Hypothalamus (tissue), 51 donors: ENCODE data around the gene FAM184A.
"Not testable (repeated sequence)": the region's sequence is repeated elsewhere in the genome, so short reads cannot be mapped to it uniquely, and the experiment has no call there.

Source experiments
- DNase-seq, 51 donors: peaks; one replicate each; lab custom pipeline; 2025; lab: John Stamatoyannopoulos, UW

FAM184A gene, protein sequence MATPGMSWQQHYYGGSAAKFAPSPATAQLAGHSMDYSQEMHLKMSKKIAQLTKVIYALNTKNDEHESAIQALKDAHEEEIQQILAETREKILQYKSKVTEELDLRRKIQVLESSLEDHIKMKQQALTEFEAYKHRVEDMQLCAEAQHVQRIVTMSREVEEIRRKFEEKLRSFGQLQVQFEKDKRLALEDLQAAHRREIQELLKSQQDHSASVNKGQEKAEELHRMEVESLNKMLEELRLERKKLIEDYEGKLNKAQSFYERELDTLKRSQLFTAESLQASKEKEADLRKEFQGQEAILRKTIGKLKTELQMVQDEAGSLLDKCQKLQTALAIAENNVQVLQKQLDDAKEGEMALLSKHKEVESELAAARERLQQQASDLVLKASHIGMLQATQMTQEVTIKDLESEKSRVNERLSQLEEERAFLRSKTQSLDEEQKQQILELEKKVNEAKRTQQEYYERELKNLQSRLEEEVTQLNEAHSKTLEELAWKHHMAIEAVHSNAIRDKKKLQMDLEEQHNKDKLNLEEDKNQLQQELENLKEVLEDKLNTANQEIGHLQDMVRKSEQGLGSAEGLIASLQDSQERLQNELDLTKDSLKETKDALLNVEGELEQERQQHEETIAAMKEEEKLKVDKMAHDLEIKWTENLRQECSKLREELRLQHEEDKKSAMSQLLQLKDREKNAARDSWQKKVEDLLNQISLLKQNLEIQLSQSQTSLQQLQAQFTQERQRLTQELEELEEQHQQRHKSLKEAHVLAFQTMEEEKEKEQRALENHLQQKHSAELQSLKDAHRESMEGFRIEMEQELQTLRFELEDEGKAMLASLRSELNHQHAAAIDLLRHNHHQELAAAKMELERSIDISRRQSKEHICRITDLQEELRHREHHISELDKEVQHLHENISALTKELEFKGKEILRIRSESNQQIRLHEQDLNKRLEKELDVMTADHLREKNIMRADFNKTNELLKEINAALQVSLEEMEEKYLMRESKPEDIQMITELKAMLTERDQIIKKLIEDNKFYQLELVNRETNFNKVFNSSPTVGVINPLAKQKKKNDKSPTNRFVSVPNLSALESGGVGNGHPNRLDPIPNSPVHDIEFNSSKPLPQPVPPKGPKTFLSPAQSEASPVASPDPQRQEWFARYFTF

DNA sequence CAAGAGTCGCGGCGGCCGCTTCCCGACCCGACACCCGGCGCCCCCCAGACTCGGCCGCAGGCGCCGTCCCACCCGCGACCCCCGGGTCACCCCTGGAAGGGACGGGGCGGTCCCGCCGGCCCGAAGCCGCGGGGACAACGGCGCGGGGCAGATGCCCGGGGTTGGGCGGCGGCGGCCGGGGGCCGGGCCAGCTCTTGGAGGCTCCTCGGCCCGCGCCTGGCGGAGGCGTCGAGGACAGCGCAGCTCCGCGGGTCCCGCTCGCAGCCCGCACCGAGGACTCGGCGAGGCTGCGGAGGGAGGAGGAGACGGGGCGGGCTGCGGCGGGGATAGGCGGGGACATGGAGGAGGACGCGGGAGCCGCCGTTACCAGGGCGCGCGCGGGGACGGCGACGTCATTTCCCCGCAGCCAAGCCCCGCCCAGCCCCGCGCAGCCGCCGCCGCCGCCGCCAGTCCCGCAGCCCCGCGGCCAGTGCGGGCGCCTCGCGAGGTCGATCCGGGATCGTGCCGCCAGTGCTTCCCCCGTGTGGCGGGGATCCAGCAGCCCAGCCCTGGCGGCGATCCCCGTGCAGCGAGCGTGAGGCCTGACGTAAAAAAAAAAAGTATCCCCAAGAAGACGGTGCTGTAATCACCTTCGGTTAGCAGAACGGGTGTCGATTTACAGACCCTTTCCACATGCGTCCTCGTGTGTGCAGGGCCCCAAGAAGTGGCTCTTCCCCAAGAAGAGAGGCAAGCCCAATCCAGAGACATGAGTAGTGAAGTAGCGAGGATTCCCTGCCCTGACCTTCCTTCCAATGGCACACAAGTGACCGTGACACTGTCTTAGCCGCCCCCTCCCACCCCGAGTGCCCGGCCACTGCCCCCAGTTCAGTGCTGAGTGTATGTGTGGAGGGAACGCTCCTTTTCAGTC, at the start of gene FAM184A:
TSS of gene FAM184A (minus strand) at position 289 of the 907 bp plus-strand sequence. CDS start 365 bp downstream, outside the sequence.
- DNase-seq, result peak in 49 of 51 donors; percentile 10 to 82 (median 55)

DNA sequence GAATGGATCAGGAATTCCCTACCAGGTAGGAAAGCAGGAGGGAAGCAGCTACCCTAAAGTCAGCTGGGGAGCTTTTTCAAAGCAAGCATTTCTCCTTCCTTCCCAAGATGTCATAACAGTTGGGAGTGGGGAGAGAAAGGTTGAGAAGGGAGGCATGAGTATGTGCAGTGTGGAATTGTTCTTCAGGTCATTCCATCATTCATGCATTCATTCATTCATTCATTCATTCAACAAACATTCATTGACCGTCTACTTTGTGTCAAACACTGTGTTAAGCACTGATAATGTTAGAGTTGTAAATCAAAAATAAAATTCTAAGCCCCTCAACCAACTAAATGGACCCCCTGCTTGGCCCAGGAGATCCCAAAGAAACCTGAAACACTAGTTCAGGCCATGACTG, 49.2 kb upstream of the FAM184A start:
- DNase-seq, result no peak

DNA sequence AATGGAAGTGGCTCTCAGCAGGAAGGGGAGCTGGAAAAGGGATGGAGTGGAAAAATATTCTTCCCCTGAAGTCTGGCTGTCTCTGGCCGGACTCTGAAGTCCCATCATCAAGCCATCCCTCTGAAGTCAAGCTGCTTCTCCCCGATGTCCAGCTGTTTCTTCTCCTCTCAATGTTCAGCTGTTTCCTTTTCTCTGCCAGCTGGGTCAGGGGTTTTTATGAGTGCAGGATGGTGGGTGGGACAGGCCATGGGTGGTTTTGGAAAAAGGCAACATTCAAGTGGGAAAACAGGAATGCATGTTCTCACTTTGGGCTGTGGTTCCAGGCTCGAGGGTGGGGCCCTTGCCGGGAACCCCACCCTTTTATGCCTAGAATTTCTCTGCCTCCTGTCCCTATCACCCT, 48.4 kb upstream of the FAM184A start:
- DNase-seq, result no peak

DNA sequence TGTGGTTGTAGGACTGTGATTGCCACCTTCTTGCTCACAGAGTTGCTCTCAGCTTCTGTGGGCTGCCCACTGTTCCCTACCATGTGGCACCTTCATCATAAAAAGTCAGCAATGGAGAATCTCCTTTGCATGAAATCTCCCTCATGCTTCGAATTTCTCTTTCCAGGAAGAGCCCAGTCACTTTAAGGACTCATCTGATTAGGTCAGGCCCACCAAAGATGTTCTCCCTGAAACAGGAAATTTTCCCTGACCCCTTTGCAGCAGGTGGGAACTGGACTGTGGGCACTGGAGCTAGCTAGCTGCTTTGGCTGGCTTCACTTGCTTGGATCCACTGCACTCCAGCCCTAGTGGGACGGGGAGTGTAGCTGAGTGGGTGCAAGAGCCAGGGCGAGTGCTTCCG, 47.7 kb upstream of the FAM184A start:
- no peak for DNase-seq

DNA sequence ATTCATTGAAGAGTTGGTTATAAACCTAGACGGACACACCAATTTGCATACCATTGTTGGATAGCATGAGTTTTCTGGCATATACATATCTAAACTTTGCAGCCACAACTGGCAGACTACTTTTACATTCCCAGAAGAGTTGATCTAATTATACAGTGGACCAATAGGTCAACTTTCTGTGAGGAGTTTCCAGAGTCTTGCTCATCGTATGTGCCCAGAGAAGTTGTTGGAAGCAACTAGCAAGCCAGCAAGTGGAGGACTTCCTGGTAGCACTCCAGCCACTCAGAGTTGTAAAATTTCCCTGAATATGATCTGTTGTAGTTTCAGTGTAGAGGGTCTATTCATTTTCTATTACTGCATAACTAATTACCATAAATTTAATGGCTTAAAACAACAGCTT, 47.1 kb upstream of the FAM184A start:
- no peak for DNase-seq

DNA sequence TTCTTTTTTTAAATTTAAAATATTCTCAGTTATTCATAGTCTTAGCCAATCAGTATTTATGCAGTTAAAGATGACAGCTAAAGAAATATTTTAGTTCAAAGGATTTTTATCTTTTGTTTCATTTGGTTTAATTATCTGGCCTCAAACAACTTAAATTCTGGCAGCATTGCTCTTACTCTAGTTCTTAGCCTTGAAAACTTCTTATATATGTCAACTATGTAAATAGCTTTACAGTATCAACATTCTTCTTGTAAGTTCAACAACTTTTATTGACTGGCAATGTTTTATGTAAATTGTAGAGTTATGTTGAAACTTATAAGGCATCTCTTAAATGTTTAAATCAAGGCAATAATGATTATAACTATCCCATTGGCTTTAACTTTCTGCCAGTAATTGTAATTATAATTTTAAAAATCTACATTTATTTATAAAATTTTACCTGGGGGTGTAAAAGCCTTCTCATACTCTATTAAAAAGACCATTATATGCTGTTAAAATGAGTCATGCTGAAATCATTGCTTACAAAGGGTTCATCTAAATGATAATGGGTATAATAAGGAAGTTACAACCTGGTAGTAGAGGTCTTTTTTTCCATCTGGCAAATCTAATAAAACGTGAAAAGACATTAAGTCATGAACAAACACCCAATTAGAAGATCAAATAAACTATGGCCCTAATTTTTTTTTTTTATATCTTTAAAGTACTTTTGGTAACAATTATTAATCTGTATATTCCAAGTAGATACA, 45.8 kb upstream of the FAM184A start:
- DNase-seq, result no peak

DNA sequence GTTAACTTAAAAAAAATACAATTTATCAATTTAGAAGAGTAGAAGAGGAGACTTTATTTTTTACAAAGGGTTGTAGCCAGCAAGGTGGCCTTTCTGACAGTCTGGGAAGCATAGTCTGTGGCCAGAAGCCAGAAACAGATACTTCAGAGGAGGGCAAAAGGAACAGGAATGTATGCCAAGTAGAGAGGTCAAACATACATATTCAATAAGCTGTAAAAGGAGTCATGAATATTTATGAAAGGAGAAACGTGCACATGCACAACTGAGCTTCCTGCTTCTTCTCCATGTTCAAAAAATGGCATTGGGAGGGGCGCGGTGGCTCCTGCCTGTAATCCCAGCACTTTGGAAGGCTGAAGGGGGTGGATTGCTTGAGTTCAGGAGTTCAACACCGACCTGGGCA, 43.9 kb upstream of the FAM184A start:
- DNase-seq, result no peak

DNA sequence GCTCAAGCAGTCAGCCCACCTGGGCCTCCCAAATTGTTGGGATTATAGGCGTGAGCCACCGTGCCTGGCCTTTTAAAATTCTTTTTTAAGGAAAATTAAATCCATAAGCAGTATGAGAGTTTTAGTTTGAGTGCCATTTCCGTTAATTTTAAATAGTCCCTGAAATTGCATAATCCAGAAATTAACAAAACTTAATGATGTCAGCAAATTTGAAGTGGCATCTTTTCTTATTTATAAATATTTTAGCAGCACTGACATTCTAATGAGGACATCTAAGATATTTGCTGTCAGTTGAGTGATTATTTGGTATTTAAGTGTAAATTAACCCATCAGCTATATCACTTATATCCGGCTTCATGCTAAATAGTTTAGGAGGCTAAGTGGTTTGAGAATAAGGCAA, 42.9 kb upstream of the FAM184A start:
- DNase-seq, result no peak

DNA sequence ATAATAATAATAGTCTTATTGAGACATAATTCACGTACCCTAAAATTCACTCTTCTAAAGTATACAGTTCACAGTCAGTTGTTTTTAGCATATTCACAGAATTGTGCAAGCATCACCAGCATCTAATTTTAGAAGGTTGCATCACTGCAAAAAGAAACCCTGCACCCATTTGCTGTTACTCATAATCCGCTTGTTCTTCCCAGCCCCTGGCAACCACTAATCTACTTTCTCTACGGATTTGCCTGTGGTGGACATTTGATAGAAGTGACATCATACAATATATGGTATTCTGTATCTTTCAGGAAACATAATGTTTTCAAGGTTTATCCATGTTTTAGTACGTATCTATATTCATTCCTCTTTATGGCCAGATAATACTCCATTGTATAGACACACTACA, 41.5 kb upstream of the FAM184A start:
- no peak for DNase-seq

DNA sequence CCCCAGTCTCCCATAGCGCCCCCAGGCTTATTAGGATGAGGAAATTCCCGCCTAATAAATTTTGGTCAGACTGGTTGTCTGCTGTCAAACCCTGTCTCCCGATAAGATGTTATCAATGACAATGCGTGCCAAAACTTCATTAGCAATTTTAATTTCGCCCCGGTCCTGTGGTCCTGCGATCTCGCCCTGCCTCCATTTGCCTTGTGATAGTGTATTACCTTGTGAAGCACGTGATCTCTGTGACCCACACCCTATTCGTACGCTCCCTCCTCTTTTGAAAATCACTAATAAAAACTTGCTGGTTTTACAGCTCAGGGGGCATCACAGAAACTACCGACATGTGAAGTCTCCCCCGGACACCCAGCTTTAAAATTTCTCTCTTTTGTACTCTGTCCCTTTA, 40.6 kb upstream of the FAM184A start:
- not testable (repeated sequence) for DNase-seq

DNA sequence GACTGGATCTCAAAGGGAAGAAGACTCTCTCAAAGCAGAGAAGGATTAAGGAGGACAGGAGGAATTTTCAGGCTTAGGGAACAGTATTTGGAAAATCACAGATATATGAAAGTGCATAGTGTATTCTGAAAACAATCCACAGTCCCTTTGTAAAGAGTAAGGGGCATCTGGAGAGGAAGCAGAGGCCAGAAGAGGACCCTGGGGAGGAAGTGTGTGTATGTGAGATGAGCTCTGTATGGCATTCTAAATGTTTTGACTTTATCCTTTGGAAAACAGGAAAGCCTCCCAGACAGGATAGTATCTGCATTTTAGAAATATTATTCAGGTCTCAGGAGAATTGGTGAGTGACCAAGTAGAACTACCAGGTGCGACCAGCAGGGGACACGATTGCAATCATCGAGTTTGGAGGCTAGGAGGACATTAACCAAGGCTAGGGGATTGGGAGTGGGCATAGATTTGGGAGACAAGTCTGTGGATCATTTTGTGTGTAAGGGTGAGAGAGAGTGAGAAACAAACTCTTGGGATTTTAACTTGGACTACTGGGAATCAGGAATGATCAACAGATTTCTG, 38.3 kb upstream of the FAM184A start:
- DNase-seq, result no peak

DNA sequence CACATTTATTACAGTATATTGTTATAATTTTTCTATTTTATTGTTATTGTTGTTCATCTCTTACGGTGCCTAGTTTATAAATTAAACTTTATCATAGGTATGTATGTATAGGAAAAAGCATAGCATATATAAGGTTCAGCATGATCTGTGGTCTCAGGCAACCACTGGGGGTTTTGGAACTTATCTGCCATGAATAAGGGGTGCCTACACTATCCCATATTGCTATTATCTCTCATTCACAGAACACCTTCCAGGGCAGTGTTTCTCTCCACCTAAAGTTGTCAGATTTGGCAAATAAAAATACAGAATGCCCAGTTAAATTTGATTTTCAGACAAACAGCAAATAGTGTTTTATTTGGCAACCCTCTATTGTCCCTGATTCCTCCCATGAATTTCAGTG, 35.5 kb upstream of the FAM184A start:
- DNase-seq, result no peak

DNA sequence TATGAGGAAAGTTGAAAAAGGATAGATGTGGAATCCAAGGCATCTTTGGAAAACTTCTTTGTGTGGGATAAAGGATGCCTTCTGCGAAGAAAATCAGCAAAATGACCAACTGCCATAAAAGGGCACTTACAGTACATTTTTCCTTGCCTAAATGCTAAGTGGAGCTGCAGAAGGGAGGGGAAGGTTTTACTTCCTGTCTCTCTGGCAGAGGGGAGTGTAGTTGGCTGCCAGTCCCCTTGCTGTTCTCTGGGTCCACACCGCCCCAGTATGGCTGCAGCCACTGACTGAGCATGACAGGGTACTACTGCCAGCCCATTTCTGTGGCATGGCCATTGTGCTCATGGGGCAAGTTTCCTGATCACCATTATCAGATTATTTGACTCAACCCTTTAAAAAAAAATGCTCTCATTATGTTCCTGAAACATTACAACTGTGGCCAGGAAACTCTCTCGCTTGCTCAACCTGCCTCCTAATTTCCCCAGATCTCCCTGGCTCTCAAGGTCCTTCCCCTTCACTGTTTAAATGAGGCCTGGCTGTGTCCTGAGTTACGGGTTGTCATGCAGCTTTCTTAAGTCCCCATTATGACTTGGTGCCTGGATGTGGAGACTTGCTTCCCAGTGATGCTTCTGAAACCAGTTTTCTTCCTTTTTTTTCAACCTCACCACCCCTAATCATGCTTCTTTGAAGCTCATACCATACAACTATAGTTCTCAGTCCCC, 34.5 kb upstream of the FAM184A start:
- DNase-seq, result peak in 3 of 51 donors; percentile 1 to 4 (median 3)

DNA sequence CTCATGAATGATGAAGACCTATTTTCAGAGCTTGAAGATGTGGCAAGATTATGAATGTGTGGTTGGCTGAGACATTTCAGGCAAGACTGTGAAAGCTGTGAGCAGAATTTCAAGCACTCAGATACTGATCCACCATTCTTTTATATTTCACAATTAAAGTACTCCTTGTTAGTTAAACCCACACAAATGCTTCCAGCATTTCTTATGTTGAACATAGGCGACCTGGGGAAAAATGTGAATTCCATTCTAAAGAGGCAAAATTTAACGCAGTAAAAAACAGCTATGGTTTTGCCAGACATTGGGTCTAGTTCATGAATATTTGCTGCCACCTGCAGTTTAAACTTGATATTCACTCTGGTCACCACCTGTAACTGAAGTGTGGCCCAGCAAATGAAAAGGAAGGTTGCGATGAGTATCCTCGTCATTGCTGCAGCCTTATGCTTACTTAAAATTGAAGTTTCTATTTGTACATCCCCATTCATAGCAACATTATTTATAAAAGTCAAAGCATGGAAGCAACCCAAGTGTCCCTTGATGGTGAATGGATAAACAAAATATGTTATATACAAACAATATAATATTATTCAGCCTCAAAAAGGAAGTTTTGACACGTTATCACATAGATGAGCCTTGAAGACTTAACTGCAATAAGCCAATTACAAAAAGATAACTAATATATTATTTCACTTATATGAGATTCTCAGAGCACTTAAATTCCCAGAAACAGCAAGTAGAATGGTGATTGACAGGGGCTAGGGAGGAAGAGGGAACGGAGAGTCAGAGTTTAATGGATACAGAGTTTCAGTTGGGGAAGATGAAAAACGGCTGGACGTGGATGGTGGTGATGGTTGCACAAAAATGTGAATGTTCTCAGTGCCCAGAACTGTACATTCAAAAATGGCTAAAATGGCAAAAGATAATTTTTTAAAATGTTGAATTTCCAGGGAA, 32.4 kb upstream of the FAM184A start:
- DNase-seq, result peak in 22 of 51 donors; percentile 1 to 80 (median 8)

DNA sequence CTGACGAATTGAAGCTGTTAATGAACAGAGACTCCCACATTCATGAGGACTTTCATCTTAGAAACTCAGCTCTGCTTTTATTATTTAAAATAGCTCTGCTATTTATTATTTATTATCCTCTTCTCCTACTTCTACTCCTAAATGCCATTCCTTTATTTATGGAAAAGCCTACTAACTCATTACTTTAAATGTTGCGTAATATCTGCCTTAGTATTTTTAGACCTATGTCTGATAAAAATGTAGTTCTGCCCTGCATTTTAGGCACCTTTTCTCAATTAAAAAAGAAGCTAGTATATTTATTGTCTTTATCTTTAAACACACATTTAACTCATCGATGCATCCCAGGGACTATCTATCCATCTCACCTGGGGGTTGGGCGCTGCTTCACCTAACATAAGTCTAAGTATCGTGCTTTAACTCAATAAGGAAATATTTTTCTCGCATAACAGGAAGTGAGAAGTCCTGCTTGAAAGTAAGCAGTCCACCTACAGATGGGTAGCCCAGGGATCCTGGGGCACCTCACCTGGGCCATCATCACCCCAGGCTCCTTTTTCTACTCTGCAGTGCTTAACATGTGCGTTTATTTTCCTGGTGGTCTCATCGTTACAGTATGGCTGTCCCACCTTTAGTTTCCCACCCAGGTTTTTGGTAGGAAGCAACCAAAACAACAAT, 31.3 kb upstream of the FAM184A start:
- DNase-seq, result no peak

DNA sequence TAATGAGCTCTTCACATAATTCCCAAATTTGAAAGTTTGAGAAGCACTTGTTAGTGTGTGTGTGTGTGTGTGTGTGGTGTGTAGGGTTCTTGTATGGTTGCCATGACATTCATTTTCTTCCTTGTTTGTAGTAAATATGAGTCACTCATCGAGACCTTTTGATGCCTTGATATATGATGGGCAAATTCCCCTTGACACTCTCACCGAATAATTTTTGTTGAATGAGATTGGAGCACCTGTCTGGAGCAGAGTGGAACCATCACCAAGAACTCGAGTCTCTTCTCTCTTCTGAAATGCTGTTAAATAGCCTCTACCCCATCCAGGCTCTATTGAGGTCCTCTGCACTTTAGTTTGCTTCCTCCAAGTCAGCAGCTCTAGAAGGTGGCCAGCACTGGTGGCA, 29.6 kb upstream of the FAM184A start:
- DNase-seq, result no peak

DNA sequence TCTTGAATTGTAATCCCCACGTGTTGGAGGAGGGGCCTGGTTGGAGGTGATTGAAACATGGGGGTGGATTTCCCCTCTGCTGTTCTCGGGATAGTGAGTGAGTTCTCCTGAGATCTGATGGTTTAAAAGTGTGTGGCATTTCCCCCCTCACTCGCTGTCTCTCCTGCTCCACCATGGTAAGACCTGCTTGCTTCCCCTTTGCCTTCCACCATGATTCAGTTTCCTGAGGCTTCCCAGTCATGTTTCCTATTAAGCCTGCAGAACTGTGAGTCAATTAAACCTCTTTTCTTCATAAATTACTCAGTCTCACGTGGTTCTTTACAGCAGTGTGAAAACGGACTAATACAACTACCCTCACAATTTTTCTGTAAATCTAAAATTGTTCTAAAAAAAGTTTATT, 26.8 kb upstream of the FAM184A start:
- no peak for DNase-seq
